Rectal smooth muscle tissue (tissue), 1 donor: ENCODE measurements around the gene SPATA19.

Source experiments
- H3K27ac ChIP-seq: one replicate; pipeline ENCODE4 v1.7.0; 2013; ENCODE audit warnings: low read depth, low read length, inconsistent platforms
- H3K27me3 ChIP-seq: one replicate; pipeline ENCODE4 v1.7.0; 2013; ENCODE audit warnings: low read length; ENCODE audit not compliant: control insufficient read depth, insufficient read depth
- H3K36me3 ChIP-seq: one replicate; pipeline ENCODE4 v1.7.0; 2013; ENCODE audit warnings: low read length; ENCODE audit not compliant: control insufficient read depth, insufficient read depth
- H3K4me1 ChIP-seq: one replicate; pipeline ENCODE4 v1.7.0; 2013; ENCODE audit warnings: low read length; ENCODE audit not compliant: control insufficient read depth, insufficient read depth
- H3K4me3 ChIP-seq: one replicate; pipeline ENCODE4 v1.7.0; 2013; ENCODE audit warnings: low read length
- H3K9ac ChIP-seq: one replicate; pipeline ENCODE4 v1.7.0; 2013; ENCODE audit warnings: low read length

Gene SPATA19

GRCh38 chr11:133833898-133834681 is 11.2 kb downstream of the SPATA19 start:
- Histone ChIP-seq H3K9ac (no peak overlapping the region), H3K36me3 (no peaks in the 10 kb centered on the region), H3K27me3 (no peaks in the 10 kb centered on the region)

DNA sequence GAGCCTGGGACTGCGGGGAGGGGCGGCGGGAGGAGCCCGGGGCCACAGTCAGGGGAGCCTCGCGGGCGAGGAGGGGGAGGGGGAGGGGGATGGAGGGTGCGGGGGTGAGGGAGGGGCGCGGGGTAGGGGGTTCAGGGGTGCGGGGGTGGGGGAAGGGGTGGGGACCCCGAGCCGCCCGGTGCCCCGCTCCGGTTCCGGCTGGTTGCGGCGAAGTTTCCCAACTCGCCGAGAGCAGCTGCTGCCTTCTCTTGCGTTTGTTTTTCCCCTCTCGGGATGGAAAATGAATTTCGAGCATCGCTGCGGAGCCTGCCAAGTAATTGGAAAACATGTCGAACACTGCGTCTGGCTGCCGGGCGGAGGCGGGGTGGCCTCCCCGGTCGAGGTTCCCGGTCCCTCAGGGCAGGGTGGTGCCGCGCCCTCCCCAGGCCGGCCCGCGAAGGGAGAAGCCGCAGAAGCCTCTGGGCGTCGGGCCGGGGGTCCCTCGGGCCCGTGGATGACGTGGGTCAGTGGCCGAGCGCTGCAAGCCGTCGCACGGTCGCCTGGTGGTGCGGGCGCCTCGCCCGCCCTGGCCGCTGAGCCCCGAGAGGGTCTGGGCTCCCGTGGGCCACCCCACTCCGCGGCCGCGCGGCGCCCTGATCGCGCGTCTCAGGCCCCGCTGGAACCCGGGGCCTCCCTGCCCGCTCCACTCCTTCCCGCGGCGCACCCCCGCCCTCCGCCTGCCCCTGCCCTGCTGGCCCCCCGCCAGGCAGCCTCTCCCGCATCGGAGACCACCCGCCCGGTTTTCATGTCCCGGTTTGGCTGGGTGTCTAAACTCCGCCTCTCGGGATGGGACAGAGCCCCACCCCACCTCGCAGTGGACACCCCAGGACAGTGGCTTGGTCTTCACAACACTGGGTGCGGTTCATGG is 12.1 kb downstream of the SPATA19 start:
- no peaks in the 10 kb centered on the region for H3K36me3 ChIP-seq
- no peak overlapping the region for H3K4me3 ChIP-seq

More at GRCh38 chr11:133833898-133834681, 11.2 kb downstream of the SPATA19 start:
- Histone ChIP-seq H3K4me3 (no peak overlapping the region), H3K27ac (no peak overlapping the region), H3K4me1 (no peaks in the 10 kb centered on the region)

DNA sequence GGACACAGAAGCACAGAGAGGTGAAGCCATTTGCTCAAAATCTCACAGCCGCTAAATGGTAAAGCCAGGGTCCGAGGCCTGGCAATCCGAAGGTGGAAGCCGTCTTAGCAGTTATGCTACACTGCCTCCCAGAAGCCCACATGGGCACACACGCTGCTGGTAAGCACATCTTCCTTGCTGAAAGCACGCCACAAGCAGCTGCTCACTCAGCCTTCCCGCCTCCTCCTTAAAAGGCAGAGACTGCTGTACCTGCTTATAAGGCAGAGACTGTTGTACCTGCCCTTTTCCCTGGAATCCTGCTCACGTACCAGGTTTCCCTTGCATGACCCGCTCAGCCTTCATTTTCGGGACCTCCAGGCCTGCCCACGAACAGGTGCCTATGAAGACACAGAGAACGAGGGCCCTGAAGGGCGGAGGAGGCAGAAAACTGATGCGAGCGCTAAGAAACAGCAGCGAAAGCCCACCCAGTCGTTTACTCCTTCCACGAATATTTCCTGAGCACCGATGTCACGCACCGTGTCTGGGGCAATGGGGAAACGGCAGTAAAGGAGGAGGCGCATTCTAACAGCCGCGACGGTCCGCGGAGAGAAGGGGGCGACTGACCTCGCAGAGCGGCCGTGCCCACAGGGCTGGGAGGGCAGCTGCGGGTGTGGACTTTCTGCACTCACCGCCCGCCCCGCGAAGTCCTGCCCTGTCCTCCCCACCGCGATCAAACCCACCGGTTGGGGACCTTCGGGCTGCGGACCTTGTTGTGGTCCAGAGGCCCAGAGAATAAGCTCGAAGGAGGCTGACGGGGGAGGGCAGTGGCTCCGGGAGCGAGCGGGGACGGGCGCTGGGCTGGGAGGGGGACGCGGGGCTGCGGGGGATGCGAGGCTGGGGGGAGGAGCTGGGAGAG is 13.0 kb downstream of the SPATA19 start:
- Histone ChIP-seq H3K27ac (no peak overlapping the region), H3K9ac (no peak overlapping the region), H3K4me1 (no peaks in the 10 kb centered on the region), H3K4me3 (no peak overlapping the region), H3K36me3 (no peaks in the 10 kb centered on the region), H3K27me3 (no peaks in the 10 kb centered on the region)

More for the DNA sequence above, 12.1 kb downstream of the SPATA19 start:
- Histone ChIP-seq H3K9ac (no peak overlapping the region), H3K4me1 (no peaks in the 10 kb centered on the region), H3K27ac (no peak overlapping the region), H3K27me3 (no peaks in the 10 kb centered on the region)

GRCh38 chr11:133830931-133831907 is 14.1 kb downstream of the SPATA19 start:
- Histone ChIP-seq H3K27me3 (no peaks in the 10 kb centered on the region), H3K4me1 (no peaks in the 10 kb centered on the region), H3K27ac (no peak overlapping the region), H3K4me3 (no peak overlapping the region), H3K9ac (no peak overlapping the region), H3K36me3 (no peaks in the 10 kb centered on the region)

- Histone ChIP-seq H3K4me3 (no peak overlapping the region), H3K4me1 (no peaks in the 10 kb centered on the region), H3K27ac (no peak overlapping the region), H3K36me3 (no peaks in the 10 kb centered on the region), H3K27me3 (no peaks in the 10 kb centered on the region), H3K9ac (no peak overlapping the region)
Measured at GRCh38 chr11:133829566-133829965, 15.7 kb downstream of the SPATA19 start.

- H3K4me3 ChIP-seq, result no peak overlapping the region
- H3K27me3 ChIP-seq, result no peaks in the 10 kb centered on the region
- no peaks in the 10 kb centered on the region for H3K4me1 ChIP-seq
- H3K9ac ChIP-seq, result no peak overlapping the region
- no peaks in the 10 kb centered on the region for H3K36me3 ChIP-seq
- no peak overlapping the region for H3K27ac ChIP-seq
Measured at GRCh38 chr11:133828871-133829270, 16.4 kb downstream of the SPATA19 start.

DNA sequence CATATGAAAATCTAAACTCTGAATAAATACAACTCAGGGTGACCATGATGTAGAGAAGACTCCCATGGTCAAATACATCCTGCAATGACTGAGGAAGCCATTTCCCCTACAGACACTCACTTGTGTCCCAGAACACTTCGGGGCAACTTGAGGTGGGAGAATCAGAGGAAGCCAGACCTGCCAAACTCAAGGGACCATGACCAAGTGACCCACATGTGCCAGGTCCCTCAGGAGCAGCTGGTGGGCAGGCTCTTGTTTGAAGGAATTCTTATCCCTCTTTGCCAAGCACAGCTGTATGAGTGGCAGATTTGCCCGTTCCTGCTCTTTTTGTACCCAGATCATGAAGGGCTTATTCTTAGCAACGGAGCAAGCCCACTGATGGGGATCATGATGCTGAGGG is 17.8 kb downstream of the SPATA19 start:
- H3K27ac ChIP-seq, result no peak overlapping the region
- H3K27me3 ChIP-seq, result no peaks in the 10 kb centered on the region
- no peak overlapping the region for H3K4me3 ChIP-seq
- no peaks in the 10 kb centered on the region for H3K36me3 ChIP-seq
- no peak overlapping the region for H3K9ac ChIP-seq
- H3K4me1 ChIP-seq, result no peaks in the 10 kb centered on the region

DNA sequence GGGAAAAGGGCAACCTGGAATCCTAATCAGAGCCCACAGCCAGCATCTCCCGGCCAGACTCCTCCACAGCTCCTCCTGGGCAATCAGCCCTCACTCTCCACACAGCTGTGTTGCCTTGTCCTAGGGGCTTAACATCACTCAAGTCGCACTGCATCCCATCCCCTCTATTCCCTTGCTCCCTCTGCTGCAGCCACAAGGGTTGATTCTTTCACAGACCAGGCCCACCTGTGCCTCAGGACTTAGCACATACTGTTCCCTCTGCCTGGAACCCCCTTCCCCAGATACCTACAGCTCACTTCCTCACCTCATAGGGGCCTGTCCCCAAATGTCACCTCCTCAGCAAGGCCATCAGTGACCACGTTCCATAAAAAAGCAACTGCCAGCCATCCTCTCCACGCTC is 18.4 kb downstream of the SPATA19 start:
- Histone ChIP-seq H3K27me3 (no peaks in the 10 kb centered on the region), H3K9ac (no peak overlapping the region), H3K4me1 (no peaks in the 10 kb centered on the region), H3K27ac (no peak overlapping the region), H3K36me3 (no peaks in the 10 kb centered on the region), H3K4me3 (no peak overlapping the region)

DNA sequence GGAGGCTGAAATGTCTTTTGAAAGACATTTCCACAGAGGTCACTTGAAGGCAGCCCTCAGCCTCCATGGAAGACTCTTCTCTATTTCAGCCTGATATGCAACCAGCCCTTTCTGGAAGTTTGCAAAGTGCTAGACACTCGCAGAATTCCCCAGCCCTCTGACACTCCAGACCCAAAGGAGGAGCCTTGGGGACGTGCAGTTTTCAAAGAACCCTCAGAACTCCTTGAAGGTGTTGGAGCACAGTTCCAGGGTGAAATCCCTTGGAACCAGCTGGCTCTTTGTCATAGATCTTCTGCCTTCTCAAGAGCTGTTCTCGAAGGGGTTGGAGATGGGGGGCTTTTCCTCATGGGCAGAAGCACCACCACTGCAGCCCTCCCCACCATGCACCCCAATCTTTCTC is 19.6 kb downstream of the SPATA19 start:
- Histone ChIP-seq H3K4me1 (no peaks in the 10 kb centered on the region), H3K9ac (no peak overlapping the region), H3K27me3 (no peaks in the 10 kb centered on the region), H3K27ac (no peak overlapping the region), H3K36me3 (no peaks in the 10 kb centered on the region), H3K4me3 (no peak overlapping the region)

DNA sequence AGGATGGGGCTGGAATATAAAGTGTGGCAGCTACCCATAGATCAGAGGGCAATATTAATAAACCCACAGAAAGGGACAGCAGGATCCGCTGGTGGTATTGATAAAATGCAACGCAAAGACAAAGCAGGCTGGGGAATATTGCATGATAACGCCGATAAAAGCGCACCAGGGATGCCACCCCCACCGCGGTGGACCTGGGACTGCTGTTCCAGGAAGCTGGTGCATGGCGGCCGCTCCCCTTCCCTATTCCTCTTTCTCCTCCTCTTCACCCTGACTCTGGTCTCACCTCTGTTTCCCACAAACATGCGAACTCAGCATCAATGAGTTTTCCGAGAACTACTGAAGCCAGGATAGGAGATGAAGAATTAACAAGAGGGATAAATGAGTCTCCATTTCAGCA is 20.2 kb downstream of the SPATA19 start:
- no peaks in the 10 kb centered on the region for H3K36me3 ChIP-seq
- H3K9ac ChIP-seq, result no peak overlapping the region
- no peaks in the 10 kb centered on the region for H3K27me3 ChIP-seq
- no peak overlapping the region for H3K4me3 ChIP-seq
- no peak overlapping the region for H3K27ac ChIP-seq
- H3K4me1 ChIP-seq, result no peaks in the 10 kb centered on the region

DNA sequence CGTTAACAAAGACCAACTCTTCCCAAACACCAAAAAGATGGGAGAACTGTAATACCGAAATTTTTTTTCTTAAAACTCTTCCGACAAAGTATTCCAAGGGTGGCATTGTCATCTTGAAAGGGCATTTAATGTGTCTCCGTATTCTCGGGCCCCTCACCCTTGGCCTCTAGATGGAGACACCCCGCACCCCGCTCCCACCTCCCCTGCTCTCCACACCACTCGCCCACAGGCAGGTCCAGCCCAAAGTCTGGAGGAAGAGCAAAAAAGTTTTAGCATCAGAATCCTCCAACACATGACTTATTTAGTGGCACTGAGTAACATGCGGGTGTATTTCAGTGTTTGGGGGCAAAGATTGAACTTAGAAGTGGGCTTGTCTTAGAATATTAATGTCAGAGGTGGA is 20.7 kb downstream of the SPATA19 start:
- Histone ChIP-seq H3K36me3 (no peaks in the 10 kb centered on the region), H3K4me3 (no peak overlapping the region), H3K27ac (no peak overlapping the region), H3K27me3 (no peaks in the 10 kb centered on the region), H3K9ac (no peak overlapping the region), H3K4me1 (no peaks in the 10 kb centered on the region)
